SK-N-SH treated with all-trans-retinoic acid at 6 μM for 48 hours (cell line): ENCODE results near the gene POLR1B.

Experiments used
- ATAC-seq: fragments of 200-7000 bp; cut with Tn5 transposase; 3 replicates; pipeline ENCODE4 v1.9.1; 2020; ENCODE audit warnings: mild to moderate bottlenecking, moderate library complexity
- ARNTL ChIP-seq: fragments of 450-650 bp; formaldehyde crosslinking; IDR thresholded peaks from 2 replicates; pipeline ENCODE4 v1.5.0; 2020; ENCODE audit warnings: low read depth, mild to moderate bottlenecking, moderate library complexity, borderline replicate concordance
- BACH2 ChIP-seq: fragments of 250-450 bp; sonication (Bioruptor Pico); IDR thresholded peaks from 2 replicates; pipeline ENCODE4 v1.9.0; 2021; ENCODE audit warnings: mild to moderate bottlenecking, borderline replicate concordance
- CSDC2 ChIP-seq: fragments of 250-450 bp; sonication (Bioruptor Pico); IDR thresholded peaks from 2 replicates; pipeline ENCODE4 v1.5.0; 2020; ENCODE audit warnings: mild to moderate bottlenecking, moderate library complexity
- ESRRG ChIP-seq: fragments of 250-450 bp; sonication (Bioruptor Pico); IDR thresholded peaks from 2 replicates; pipeline ENCODE4 v1.6.1; 2021; ENCODE audit warnings: mild to moderate bottlenecking
- GLIS3 ChIP-seq: fragments of 250-450 bp; sonication (Bioruptor Pico); IDR thresholded peaks from 2 replicates; pipeline ENCODE4 v1.5.0; 2020; ENCODE audit warnings: mild to moderate bottlenecking, moderate library complexity
- ISL1 ChIP-seq: fragments of 250-450 bp; sonication (Bioruptor Pico); IDR thresholded peaks from 2 replicates; pipeline ENCODE4 v2.1.2; 2022; ENCODE audit warnings: mild to moderate bottlenecking, moderate library complexity
- OSR1 ChIP-seq: fragments of 250-450 bp; sonication (Bioruptor Pico); IDR thresholded peaks from 2 replicates; pipeline ENCODE4 v1.8.0; 2022; ENCODE audit warnings: moderate library complexity, mild to moderate bottlenecking, inconsistent platforms
- PATZ1 ChIP-seq: fragments of 250-450 bp; sonication (Bioruptor Pico); IDR thresholded peaks from 2 replicates; pipeline ENCODE4 v1.8.0; 2020; ENCODE audit warnings: mild to moderate bottlenecking, moderate library complexity, borderline replicate concordance
- PPARA ChIP-seq: fragments of 250-450 bp; sonication (Bioruptor Pico); IDR thresholded peaks from 2 replicates; pipeline ENCODE4 v1.5.0; 2020; ENCODE audit warnings: mild to moderate bottlenecking, borderline replicate concordance
- RARB ChIP-seq: fragments of 250-450 bp; sonication (Bioruptor Pico); IDR thresholded peaks from 2 replicates; pipeline ENCODE4 v1.8.0; 2021; ENCODE audit warnings: mild to moderate bottlenecking, moderate library complexity
- SNAI2 ChIP-seq: fragments of 250-450 bp; sonication (Bioruptor Pico); IDR thresholded peaks from 2 replicates; pipeline ENCODE4 v1.5.0; 2020; ENCODE audit warnings: mild to moderate bottlenecking, moderate library complexity
- TCF4 ChIP-seq: fragments of 250-450 bp; sonication (Bioruptor Pico); IDR thresholded peaks from 2 replicates; pipeline ENCODE4 v1.8.0; 2021; ENCODE audit warnings: mild to moderate bottlenecking, moderate library complexity, borderline replicate concordance
- TOX ChIP-seq: fragments of 250-450 bp; sonication (Bioruptor Pico); IDR thresholded peaks from 2 replicates; pipeline ENCODE4 v1.8.0; 2021; ENCODE audit warnings: mild to moderate bottlenecking, moderate library complexity, borderline replicate concordance
- TSHZ2 ChIP-seq: fragments of 250-450 bp; sonication (Bioruptor Pico); IDR thresholded peaks from 2 replicates; pipeline ENCODE4 v1.5.0; 2020; ENCODE audit warnings: mild to moderate bottlenecking, moderate library complexity
- ZC3H10 ChIP-seq: fragments of 250-450 bp; sonication (Bioruptor Pico); IDR thresholded peaks from 2 replicates; pipeline ENCODE4 v1.5.1; 2021; ENCODE audit warnings: mild to moderate bottlenecking, moderate library complexity
- ZFP3 ChIP-seq: fragments of 250-450 bp; sonication (Bioruptor Pico); IDR thresholded peaks from 2 replicates; pipeline ENCODE4 v1.5.0; 2020; ENCODE audit warnings: mild to moderate bottlenecking, moderate library complexity
- ZFP30 ChIP-seq: fragments of 450-650 bp; formaldehyde crosslinking; IDR thresholded peaks from 2 replicates; pipeline ENCODE4 v1.5.0; 2022; ENCODE audit warnings: mild to moderate bottlenecking, moderate library complexity
- ZNF565 ChIP-seq: fragments of 450-650 bp; formaldehyde crosslinking; conservative IDR thresholded peaks from 2 replicates; pipeline ENCODE4 v1.5.0; 2020; ENCODE audit warnings: low read depth, mild to moderate bottlenecking, moderate library complexity
- ZNF70 ChIP-seq: fragments of 450-650 bp; formaldehyde crosslinking; IDR thresholded peaks from 2 replicates; pipeline ENCODE4 v1.5.0; 2020; ENCODE audit warnings: mild to moderate bottlenecking, moderate library complexity
- ZNF8 ChIP-seq: fragments of 450-650 bp; formaldehyde crosslinking; IDR thresholded peaks from 2 replicates; pipeline ENCODE4 v1.5.0; 2020; ENCODE audit warnings: mild to moderate bottlenecking, moderate library complexity
- TF ChIP-seq, protein P1 (sequence below): fragments of 250-450 bp; sonication (Bioruptor Pico); IDR thresholded peaks from 2 replicates; pipeline ENCODE4 v1.8.0; 2021; ENCODE audit warnings: low read depth, mild to moderate bottlenecking, moderate library complexity, borderline replicate concordance
- TF ChIP-seq, protein P2 (sequence below): fragments of 250-450 bp; sonication (Bioruptor Pico); IDR thresholded peaks from 2 replicates; pipeline ENCODE4 v1.5.1; 2021; ENCODE audit warnings: mild to moderate bottlenecking, moderate library complexity

The POLR1B gene

DNA sequence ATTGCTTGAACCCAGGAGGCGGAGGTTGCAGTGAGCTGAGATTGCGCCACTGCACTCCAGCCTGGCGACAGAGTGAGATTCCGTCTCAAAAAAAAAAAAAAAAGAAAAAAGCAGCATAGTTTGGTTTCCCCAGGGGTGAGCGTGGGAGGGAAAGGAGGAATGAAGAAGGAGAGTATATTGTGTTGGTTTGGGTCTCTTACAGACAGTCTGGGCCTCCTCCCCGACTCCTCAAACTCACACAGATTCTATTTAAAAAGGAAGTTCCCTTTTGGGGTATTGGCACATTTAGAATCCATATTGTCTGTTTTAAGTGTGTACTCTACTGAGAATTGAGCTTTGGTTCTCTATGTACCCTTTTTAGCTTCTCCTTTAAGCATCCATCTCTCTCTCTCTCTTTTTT lies 76.1 kb downstream of the POLR1B start:
- ATAC-seq: no peak
- TF ChIP-seq PATZ1 (no peak), ZFP30 (CRISPR knock-in tag) (no peak), SNAI2 (CRISPR knock-in tag) (no peak)

- TF ChIP-seq CSDC2 (CRISPR knock-in tag) (no peak), TSHZ2 (CRISPR knock-in tag) (no peak), PATZ1 (no peak), TOX (CRISPR knock-in tag) (no peak), SNAI2 (CRISPR knock-in tag) (no peak), ZC3H10 (no peak), ZNF8 (CRISPR knock-in tag) (no peak), RARB (CRISPR knock-in tag) (no peak), PPARA (CRISPR knock-in tag) (no peak), ZNF70 (CRISPR knock-in tag) (no peak), OSR1 (CRISPR knock-in tag) (no peak), BACH2 (CRISPR knock-in tag) (no peak), ARNTL (CRISPR knock-in tag) (no peak), GLIS3 (CRISPR knock-in tag) (no peak), ZNF565 (CRISPR knock-in tag) (no peak), ZFP3 (CRISPR knock-in tag) (no peak), ESRRG (CRISPR knock-in tag) (no peak), TCF4 (CRISPR knock-in tag) (no peak)
- TF ChIP-seq, protein P1, sequence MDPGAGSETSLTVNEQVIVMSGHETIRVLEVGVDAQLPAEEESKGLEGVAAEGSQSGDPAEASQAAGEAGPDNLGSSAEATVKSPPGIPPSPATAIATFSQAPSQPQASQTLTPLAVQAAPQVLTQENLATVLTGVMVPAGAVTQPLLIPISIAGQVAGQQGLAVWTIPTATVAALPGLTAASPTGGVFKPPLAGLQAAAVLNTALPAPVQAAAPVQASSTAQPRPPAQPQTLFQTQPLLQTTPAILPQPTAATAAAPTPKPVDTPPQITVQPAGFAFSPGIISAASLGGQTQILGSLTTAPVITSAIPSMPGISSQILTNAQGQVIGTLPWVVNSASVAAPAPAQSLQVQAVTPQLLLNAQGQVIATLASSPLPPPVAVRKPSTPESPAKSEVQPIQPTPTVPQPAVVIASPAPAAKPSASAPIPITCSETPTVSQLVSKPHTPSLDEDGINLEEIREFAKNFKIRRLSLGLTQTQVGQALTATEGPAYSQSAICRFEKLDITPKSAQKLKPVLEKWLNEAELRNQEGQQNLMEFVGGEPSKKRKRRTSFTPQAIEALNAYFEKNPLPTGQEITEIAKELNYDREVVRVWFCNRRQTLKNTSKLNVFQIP (CRISPR knock-in tag): no peak
- TF ChIP-seq, protein P2, sequence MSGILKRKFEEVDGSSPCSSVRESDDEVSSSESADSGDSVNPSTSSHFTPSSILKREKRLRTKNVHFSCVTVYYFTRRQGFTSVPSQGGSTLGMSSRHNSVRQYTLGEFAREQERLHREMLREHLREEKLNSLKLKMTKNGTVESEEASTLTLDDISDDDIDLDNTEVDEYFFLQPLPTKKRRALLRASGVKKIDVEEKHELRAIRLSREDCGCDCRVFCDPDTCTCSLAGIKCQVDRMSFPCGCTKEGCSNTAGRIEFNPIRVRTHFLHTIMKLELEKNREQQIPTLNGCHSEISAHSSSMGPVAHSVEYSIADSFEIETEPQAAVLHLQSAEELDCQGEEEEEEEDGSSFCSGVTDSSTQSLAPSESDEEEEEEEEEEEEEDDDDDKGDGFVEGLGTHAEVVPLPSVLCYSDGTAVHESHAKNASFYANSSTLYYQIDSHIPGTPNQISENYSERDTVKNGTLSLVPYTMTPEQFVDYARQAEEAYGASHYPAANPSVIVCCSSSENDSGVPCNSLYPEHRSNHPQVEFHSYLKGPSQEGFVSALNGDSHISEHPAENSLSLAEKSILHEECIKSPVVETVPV (CRISPR knock-in tag): no peak
- TF ChIP-seq, all 23 proteins: peak for 0
- no peak for ATAC-seq
These were observed 79.7 kb downstream of the POLR1B start for GRCh38 chr2:112621790-112622527.

- peak; percentile 32 for ATAC-seq
- TF ChIP-seq PPARA (CRISPR knock-in tag): no peak
- TF ChIP-seq ISL1: peak; percentile 62; the same call in 1 of the 2 replicates
These were observed 80.2 kb downstream of the POLR1B start for GRCh38 chr2:112622528-112622849.
